Astrocyte of the cerebellum (primary cell): ENCODE data around the gene JPT2.

Experiments
- DNase-seq: peaks from one replicate; pipeline ENCODE4 v3.0.0-alpha.2; 2011; ENCODE audit warnings: low read depth
- H3K4me3 ChIP-seq: 2 replicates; pipeline ENCODE4 v1.5.1; 2011; ENCODE audit warnings: mild to moderate bottlenecking, low read depth, low read length, moderate library complexity
- in situ Hi-C: cut with HindIII; loops from 2 replicates; pipeline ENCODE4 v1.10.0; 2017; ENCODE audit warnings: low sequenced_read_pairs
- TF ChIP-seq, protein P1 (sequence below): IDR thresholded peaks from 2 replicates; pipeline ENCODE4 v1.5.1; 2012; ENCODE audit warnings: low read length, low read depth, moderate library complexity, mild to moderate bottlenecking; ENCODE audit errors: missing control alignments

Gene JPT2

DNA sequence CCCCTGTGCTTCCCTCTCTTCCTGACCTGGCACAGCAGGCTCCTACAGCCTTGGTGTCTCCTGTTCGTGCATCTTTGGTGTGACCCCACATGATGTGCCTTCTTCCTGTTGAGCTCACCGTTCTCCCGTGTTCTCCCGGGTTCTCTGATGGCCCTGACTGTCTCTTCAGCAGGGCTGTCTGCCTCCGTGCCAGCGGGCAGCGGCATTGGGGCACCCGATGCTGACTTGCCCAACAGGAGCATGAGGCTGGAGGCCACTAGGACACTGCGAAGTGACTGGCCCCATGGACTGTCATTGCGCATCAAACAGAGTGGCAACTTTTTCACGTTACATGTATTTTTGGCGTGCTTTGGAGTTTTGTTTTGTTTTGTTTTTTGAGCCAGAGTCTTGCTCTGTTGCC lies 43.5 kb upstream of the JPT2 start:
- DNase-seq, result no peak
- H3K4me3 ChIP-seq, result no peak overlapping the region
- in situ Hi-C loops, result no loop called here
- TF ChIP-seq, protein P1, sequence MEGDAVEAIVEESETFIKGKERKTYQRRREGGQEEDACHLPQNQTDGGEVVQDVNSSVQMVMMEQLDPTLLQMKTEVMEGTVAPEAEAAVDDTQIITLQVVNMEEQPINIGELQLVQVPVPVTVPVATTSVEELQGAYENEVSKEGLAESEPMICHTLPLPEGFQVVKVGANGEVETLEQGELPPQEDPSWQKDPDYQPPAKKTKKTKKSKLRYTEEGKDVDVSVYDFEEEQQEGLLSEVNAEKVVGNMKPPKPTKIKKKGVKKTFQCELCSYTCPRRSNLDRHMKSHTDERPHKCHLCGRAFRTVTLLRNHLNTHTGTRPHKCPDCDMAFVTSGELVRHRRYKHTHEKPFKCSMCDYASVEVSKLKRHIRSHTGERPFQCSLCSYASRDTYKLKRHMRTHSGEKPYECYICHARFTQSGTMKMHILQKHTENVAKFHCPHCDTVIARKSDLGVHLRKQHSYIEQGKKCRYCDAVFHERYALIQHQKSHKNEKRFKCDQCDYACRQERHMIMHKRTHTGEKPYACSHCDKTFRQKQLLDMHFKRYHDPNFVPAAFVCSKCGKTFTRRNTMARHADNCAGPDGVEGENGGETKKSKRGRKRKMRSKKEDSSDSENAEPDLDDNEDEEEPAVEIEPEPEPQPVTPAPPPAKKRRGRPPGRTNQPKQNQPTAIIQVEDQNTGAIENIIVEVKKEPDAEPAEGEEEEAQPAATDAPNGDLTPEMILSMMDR, result no peak

DNA sequence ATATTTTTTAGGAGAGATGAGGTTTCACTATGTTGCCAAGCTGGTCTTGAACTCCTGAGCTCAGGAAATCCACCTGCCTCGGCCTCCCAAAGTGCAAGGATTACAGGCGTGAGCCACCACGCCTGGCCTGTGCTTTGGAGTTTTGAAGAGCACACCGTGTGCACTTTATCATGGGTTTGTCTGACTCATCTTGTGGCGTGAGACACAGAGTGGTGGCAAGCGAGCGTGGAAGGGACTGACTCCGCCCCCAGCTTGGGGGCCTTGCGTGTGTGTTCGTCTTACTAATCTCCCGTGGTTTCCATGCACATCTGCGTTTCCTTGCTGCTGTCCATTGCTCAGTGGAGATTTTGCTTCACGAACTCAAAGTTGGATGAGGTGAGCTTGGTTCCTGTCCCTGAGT lies 43.0 kb upstream of the JPT2 start:
- TF ChIP-seq, protein P1, result no peak
- H3K4me3 ChIP-seq, result no peak overlapping the region
- DNase-seq, result no peak
- in situ Hi-C loops, result loop anchor here (5.0 kb wide), 1 partner anchor 37 kb away; no protein-coding TSS in a partner anchor

DNA sequence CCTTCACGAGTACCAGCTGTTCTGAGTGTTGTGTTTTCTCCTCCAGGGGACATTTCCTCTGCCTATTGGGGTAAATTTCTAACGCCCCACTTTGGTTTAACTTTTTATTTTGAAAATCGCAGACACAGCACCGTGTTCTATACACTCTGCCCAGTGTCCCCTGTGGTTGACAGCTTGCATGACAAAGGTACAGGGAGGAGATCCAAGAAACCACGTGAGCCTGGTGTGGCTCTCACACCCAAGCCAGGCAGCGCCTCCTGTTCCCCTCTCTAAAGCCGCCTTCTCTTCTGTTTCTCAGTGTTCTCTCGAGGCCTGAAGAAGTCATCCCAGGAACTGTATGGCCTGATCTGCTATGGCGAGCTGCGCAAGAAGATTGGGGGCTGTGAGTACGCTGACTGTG lies 40.6 kb upstream of the JPT2 start:
- H3K4me3 ChIP-seq, result no peak overlapping the region
- DNase-seq, result no peak
- TF ChIP-seq, protein P1, result no peak
- in situ Hi-C loops, result loop anchor here (5.0 kb wide), 1 partner anchor 35 kb away; no protein-coding TSS in a partner anchor

GRCh38 chr16:1638757-1639156 lies 39.3 kb upstream of the JPT2 start:
- no peak for DNase-seq
- TF ChIP-seq, protein P1, result no peak
- in situ Hi-C loops, result loop anchor here (5.0 kb wide), 1 partner anchor 34 kb away; no protein-coding TSS in a partner anchor
- H3K4me3 ChIP-seq, result no peak overlapping the region

DNA sequence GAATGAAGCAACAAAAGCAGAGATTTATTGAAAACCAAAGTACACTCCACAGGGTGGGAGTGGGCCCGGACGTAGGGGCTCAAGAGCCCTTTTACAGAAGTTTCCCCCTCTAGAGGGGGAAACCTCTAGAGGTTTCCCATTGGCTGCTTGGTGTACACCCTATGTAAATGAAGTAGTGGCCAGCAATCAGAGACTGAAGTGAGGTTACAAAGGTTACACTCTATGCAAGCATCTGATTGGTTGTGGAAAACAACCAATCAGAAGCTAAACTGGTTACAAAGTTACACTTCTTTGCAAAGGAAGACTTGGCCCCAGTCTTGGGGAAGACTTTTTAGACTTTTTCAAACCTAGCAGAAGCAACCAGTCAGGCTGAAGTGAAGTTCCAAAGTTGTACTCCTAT lies 38.8 kb upstream of the JPT2 start:
- in situ Hi-C loops, result loop anchor here (5.0 kb wide), 1 partner anchor 33 kb away; no protein-coding TSS in a partner anchor
- no peak for DNase-seq
- H3K4me3 ChIP-seq, result no peak overlapping the region
- TF ChIP-seq, protein P1, result no peak

- in situ Hi-C loops, result loop anchor here (5.0 kb wide), 1 partner anchor 32 kb away; no protein-coding TSS in a partner anchor
- TF ChIP-seq, protein P1, result no peak
- no peak for DNase-seq
- no peak overlapping the region for H3K4me3 ChIP-seq
These were observed 38.2 kb upstream of the JPT2 start for GRCh38 chr16:1639860-1640259.
